ENCODE data around the gene APOL1. TPM values are rescaled to one million over a fixed set of nuclear protein-coding genes. Genes with fewer than 3 reads are reported as not detected.
"Not testable (repeated sequence)": the region's sequence is repeated elsewhere in the genome, so short reads cannot be mapped to it uniquely, and the experiment has no call there.

The APOL1 gene
- total RNA-seq, 4 donors from 2014 or later, result 19.0 to 48.8 (median 28.0) TPM

- no peaks in the 10 kb centered on the region for H3K27me3 ChIP-seq
- no peak overlapping the region for H3K4me3 ChIP-seq
- DNase-seq (ENCODE audit: extremely low spot score), result no peak
- WGBS, result 87% methylated on average over 7 of the region's 7 CpGs
- peaks cover 33 to 81% (median 68%) of the 10 kb centered on the region in 4 donors for H3K36me3 ChIP-seq
- peaks cover 0 to 14% (median 0%) of the 10 kb centered on the region in 4 donors for H3K4me1 ChIP-seq
- no peak for TF ChIP-seq CTCF (IDR thresholded peaks at IDR 0.05)
- TF ChIP-seq EP300 (IDR thresholded peaks at IDR 0.05), result no peak
- intact Hi-C loops (cut with DNase I), result no loop called here
- no peaks in the 10 kb centered on the region for H3K9me3 ChIP-seq
- no peak overlapping the region for H3K27ac ChIP-seq (replicated peaks in 1 of 4)
These were observed 24.0 kb upstream of the APOL1 start for GRCh38 chr22:36228944-36229343.

- H3K9me3 ChIP-seq; H3K27me3 ChIP-seq; H3K4me3 ChIP-seq; intact Hi-C loops (cut with DNase I); H3K27ac ChIP-seq (replicated peaks in 1 of 4); DNase-seq (ENCODE audit: extremely low spot score): not testable (repeated sequence)
- peaks cover 0 to 19% (median 6%) of the 10 kb centered on the region in 4 donors for H3K4me1 ChIP-seq
- H3K36me3 ChIP-seq, result peaks cover 33 to 82% (median 68%) of the 10 kb centered on the region in 4 donors
- 93% methylated on average over 3 of the region's 3 CpGs for WGBS
These were observed 23.3 kb upstream of the APOL1 start for GRCh38 chr22:36229649-36230048.

- H3K9me3 ChIP-seq; H3K4me3 ChIP-seq; DNase-seq (ENCODE audit: extremely low spot score); H3K27ac ChIP-seq (replicated peaks in 1 of 4); intact Hi-C loops (cut with DNase I); H3K27me3 ChIP-seq: not testable (repeated sequence)
- 87% methylated on average over 3 of the region's 5 CpGs for WGBS
- H3K36me3 ChIP-seq, result peaks cover 33 to 81% (median 66%) of the 10 kb centered on the region in 4 donors
- H3K4me1 ChIP-seq, result peaks cover 3 to 32% (median 18%) of the 10 kb centered on the region in 4 donors
These were observed 21.9 kb upstream of the APOL1 start for GRCh38 chr22:36231051-36231450.

- intact Hi-C loops (cut with DNase I), result no loop called here
- TF ChIP-seq POLR2A (IDR thresholded peaks at IDR 0.05; ENCODE audit: low read depth), result no peak
- no peak for TF ChIP-seq POLR2AphosphoS5 (IDR thresholded peaks at IDR 0.05)
- no peak for TF ChIP-seq EP300 (IDR thresholded peaks at IDR 0.05)
- no peak for TF ChIP-seq CTCF (IDR thresholded peaks at IDR 0.05)
- no peak for DNase-seq (ENCODE audit: extremely low spot score)
- Histone ChIP-seq H3K36me3 (peaks cover 33 to 63% (median 54%) of the 10 kb centered on the region in 4 donors), H3K27me3 (no peaks in the 10 kb centered on the region), H3K9me3 (no peaks in the 10 kb centered on the region), H3K27ac (replicated peaks in 1 of 4) (no peak overlapping the region), H3K4me1 (peaks cover 21 to 50% (median 36%) of the 10 kb centered on the region in 4 donors), H3K4me3 (no peak overlapping the region)
- 76% methylated on average over 6 of the region's 13 CpGs for WGBS
These were observed 20.1 kb upstream of the APOL1 start for GRCh38 chr22:36232715-36233401.

- H3K4me1 ChIP-seq, result peaks cover 27 to 59% (median 46%) of the 10 kb centered on the region in 4 donors
- no peak overlapping the region for H3K27ac ChIP-seq (replicated peaks in 1 of 4)
- TF ChIP-seq CTCF (IDR thresholded peaks at IDR 0.05), result no peak
- no peak for TF ChIP-seq EP300 (IDR thresholded peaks at IDR 0.05)
- TF ChIP-seq POLR2A (IDR thresholded peaks at IDR 0.05; ENCODE audit: low read depth), result no peak
- TF ChIP-seq POLR2AphosphoS5 (IDR thresholded peaks at IDR 0.05), result no peak
- intact Hi-C loops (cut with DNase I), result no loop called here
- no peak for DNase-seq (ENCODE audit: extremely low spot score)
- no peak overlapping the region for H3K4me3 ChIP-seq
- H3K9me3 ChIP-seq, result no peaks in the 10 kb centered on the region
- WGBS, result 93% methylated on average over 7 of the region's 7 CpGs
- peaks cover 29 to 54% (median 45%) of the 10 kb centered on the region in 4 donors for H3K36me3 ChIP-seq
- no peaks in the 10 kb centered on the region for H3K27me3 ChIP-seq
These were observed 19.1 kb upstream of the APOL1 start for GRCh38 chr22:36233796-36234195.

GRCh38 chr22:36234213-36234612 is 18.7 kb upstream of the APOL1 start:
- 39% methylated on average over 2 of the region's 2 CpGs for WGBS
- DNase-seq (ENCODE audit: extremely low spot score), result no peak
- H3K27me3 ChIP-seq, result no peaks in the 10 kb centered on the region
- H3K36me3 ChIP-seq, result peaks cover 27 to 50% (median 41%) of the 10 kb centered on the region in 4 donors
- H3K9me3 ChIP-seq, result no peaks in the 10 kb centered on the region
- intact Hi-C loops (cut with DNase I), result no loop called here
- no peak overlapping the region for H3K4me3 ChIP-seq
- TF ChIP-seq POLR2A (IDR thresholded peaks at IDR 0.05; ENCODE audit: low read depth) (no peak), POLR2AphosphoS5 (IDR thresholded peaks at IDR 0.05) (no peak), CTCF (IDR thresholded peaks at IDR 0.05) (no peak), EP300 (IDR thresholded peaks at IDR 0.05) (no peak)
- peaks cover 27 to 62% (median 47%) of the 10 kb centered on the region in 4 donors for H3K4me1 ChIP-seq
- H3K27ac ChIP-seq (replicated peaks in 1 of 4), result no peak overlapping the region
